ENCODE results near the gene OSBPL7.

DNA sequence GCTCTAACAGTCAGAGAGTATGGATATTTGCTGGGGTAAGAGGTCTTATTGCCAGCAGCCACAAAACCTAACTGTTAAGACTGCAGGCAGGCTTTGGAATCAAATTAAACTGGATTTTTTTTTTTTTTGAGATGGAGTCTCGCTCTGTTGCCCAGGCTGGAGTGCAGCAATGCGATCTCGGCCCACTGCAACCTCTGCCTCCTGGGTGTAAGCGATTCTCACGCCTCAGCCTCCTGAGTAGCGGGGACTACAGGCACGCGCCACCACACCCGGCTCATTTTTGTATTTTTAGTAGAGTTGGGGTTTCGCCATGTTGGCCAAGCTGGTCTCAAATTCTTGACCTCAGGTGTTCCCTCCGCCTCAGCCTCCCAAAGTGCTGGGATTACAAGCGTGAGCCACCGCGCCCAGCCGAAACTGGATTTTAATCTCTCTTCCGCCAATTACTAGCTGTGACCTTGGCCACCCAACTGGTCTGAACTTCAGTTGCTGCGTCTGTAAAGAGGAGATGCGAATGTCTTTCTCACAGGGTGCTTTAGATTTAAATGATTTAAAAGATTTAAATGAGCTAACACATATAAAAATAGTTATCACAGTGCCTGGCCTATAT, 8.9 kb upstream of the OSBPL7 start:
- TF ChIP-seq CTCF (IDR thresholded peaks at IDR 0.05) (no peak), POLR2A (IDR thresholded peaks at IDR 0.05) (no peak)
